LNCaP clone FGC (cell line): ENCODE data around the gene CDCP1.
A peak's percentile ranks its signal among the peaks of the same experiment; 100 is the strongest.

ENCODE experiments used
- DNase-seq: peaks from one replicate; pipeline ENCODE4 v3.0.0-alpha.2; 2011; ENCODE audit warnings: low read depth
- H3K4me3 ChIP-seq: 2 replicates; pipeline ENCODE4 v1.5.1; 2011; ENCODE audit warnings: mild to moderate bottlenecking, low read depth, low read length, control low read depth
- TF ChIP-seq, protein P1 (sequence below): IDR thresholded peaks from 2 replicates; pipeline ENCODE4 v1.5.1; 2012; ENCODE audit warnings: mild to moderate bottlenecking; ENCODE audit not compliant: control insufficient read depth, insufficient read depth; ENCODE audit errors: extremely low read depth

Gene CDCP1, protein sequence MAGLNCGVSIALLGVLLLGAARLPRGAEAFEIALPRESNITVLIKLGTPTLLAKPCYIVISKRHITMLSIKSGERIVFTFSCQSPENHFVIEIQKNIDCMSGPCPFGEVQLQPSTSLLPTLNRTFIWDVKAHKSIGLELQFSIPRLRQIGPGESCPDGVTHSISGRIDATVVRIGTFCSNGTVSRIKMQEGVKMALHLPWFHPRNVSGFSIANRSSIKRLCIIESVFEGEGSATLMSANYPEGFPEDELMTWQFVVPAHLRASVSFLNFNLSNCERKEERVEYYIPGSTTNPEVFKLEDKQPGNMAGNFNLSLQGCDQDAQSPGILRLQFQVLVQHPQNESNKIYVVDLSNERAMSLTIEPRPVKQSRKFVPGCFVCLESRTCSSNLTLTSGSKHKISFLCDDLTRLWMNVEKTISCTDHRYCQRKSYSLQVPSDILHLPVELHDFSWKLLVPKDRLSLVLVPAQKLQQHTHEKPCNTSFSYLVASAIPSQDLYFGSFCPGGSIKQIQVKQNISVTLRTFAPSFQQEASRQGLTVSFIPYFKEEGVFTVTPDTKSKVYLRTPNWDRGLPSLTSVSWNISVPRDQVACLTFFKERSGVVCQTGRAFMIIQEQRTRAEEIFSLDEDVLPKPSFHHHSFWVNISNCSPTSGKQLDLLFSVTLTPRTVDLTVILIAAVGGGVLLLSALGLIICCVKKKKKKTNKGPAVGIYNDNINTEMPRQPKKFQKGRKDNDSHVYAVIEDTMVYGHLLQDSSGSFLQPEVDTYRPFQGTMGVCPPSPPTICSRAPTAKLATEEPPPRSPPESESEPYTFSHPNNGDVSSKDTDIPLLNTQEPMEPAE

DNA sequence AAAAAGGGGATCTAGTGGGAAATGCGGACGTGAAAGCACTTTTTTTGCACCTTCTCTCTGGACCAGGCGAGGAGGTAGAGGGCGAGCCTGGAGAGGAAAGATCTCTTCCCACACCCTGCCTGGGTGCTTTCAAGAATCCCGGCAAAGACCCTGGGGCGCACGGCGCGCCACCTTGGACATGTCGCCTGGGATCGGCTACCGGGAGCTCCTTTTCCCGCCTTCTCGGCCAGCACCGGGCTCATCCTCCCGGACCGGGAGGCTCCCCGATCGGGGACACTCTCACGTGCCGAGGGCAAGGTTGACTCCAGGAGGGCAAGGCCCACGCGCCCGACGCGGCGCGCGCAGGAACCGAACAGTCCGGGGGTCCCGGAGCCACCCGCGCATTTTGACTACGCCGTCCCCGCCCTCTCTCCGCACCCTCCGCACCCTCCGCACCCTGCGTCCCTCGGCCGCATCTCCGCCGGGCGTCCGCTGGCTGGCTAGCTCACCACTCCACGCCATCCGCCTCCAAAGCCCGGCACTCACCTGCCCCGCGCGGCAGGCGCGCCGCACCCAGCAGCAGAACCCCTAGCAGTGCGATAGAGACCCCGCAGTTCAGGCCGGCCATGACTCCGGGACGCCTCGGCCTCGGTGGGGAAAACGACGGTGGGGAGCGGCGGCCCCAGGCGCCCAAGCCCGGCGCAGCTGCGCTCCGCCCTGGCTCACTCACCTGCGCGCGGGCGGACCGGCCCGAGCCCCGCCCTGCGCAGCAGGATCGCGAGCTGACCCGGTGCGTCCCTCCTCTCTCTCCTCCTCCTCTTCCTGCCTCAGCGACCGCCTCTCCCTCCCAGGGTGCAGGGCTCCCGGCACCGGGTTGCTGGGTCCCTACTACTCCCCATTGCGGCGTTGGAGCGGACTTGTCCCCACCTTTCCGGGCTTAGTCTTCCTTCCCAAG is at the start of gene CDCP1:
CDCP1 (minus strand) TSS at position 698 of the 934 bp plus-strand sequence; CDS start at position 607, 91 bp downstream.
- peak; percentile 25 for DNase-seq
- peak within 1 kb of the TSS; percentile 76 for H3K4me3 ChIP-seq
- TF ChIP-seq, protein P1, sequence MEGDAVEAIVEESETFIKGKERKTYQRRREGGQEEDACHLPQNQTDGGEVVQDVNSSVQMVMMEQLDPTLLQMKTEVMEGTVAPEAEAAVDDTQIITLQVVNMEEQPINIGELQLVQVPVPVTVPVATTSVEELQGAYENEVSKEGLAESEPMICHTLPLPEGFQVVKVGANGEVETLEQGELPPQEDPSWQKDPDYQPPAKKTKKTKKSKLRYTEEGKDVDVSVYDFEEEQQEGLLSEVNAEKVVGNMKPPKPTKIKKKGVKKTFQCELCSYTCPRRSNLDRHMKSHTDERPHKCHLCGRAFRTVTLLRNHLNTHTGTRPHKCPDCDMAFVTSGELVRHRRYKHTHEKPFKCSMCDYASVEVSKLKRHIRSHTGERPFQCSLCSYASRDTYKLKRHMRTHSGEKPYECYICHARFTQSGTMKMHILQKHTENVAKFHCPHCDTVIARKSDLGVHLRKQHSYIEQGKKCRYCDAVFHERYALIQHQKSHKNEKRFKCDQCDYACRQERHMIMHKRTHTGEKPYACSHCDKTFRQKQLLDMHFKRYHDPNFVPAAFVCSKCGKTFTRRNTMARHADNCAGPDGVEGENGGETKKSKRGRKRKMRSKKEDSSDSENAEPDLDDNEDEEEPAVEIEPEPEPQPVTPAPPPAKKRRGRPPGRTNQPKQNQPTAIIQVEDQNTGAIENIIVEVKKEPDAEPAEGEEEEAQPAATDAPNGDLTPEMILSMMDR = no peak

DNA sequence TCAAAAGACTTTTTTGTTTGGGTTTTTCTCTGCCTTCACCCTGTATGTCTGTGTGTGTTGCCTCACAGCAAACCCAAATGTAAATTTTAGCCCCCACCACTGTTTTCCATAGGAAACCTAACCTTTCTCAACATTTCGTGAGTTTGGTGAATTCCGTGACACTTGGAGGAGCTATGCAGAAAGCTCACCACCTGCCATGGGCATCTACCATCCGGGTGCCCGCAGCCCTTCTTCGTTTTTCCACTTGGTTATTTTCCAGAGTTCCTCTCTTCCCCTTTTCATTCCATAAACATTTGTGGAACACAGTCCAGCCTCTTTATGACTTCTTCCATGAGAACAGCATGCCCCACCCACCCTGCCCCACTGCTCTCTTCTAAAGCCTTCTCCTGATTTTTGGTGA is 48.6 kb upstream of the CDCP1 start:
- H3K4me3 ChIP-seq = no peak overlapping the region
- TF ChIP-seq, protein P1 = no peak
- no peak for DNase-seq

DNA sequence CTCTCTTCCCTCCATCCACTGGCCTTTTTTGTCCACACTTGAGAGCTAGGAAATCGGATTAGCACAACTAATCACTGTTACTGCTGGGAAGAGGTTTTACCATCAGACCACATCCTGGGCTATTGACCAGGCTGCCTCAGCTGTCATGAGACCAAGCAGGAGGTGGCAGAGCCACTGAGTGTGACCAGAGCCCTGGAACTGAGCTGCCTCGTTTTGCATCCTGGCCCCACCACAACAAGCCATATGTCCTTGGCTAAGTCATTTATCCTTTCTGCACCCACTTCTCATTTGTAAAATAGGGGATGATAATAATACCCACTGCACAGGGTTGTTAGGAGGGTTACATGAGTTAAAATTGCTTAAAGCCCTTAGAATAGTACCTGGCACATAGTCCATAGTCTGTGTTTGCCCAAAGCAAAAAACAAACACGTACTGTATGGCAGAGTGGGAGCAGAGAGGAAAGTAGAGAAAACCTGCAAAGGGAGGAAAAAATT is 45.8 kb upstream of the CDCP1 start:
- no peak for DNase-seq
- H3K4me3 ChIP-seq = no peak overlapping the region
- TF ChIP-seq, protein P1 = no peak

DNA sequence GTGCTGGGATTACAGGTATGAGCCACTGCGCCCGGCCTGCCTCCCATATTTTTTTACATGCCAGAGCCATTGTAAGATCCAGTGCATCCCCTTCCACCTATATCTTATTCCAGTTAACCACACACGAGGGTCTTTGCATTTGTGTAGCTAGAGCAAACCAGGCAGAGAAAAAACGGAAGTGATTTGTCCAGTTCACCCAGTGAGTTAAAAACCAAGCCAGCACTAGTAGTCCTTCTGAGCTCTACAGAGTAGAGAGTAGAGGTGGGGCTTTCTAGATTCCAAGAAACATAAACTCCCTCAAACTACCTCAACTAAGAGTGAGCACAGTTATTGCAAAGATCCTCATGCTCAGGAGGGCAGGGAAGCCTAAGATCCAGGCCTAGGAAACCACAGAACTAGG is 45.2 kb upstream of the CDCP1 start:
- H3K4me3 ChIP-seq = no peak overlapping the region
- TF ChIP-seq, protein P1 = no peak
- DNase-seq = no peak

DNA sequence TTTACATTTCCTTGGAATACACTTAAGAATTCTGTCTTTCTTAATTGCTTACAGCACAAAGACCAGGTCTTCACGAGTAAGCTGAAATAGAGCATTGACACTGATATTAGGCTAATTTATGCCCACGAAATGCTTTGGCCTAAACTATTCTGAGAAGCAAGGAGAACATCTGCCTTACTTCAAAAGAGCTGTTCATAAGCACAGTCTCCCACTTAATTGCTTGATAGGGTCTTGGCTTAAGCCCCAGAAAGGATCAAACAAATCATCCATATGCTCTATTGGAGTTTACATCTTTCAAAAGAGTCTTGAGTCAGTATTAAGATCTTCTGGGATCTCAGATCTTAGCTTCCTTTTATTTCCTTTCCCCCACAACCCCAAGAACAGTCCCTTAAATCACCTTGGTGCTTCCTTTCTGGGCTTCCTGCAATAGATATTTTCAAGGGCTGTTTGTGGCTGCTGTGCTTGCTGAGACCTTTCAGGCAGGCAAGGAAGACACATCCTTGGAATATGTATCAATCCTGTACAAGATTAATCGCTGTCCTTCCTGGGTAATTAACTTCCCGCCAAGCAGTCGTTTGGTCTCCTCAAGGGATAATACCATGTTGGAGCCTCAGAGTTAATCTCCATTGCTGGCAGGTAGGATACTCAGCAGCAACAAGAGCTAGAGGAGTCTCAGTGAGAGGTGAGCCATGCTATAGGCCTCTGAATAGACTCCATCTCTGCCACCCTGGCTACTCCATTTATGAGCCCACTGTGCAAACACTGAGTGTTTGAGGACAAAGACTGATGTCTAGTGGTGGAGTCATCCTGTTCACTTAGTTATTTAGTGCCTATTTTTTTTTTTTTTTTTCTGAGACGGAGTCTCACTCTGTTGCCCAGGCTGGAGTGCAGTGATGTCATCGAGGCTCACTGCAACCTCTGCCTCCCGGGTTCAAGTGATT is 42.8 kb upstream of the CDCP1 start:
- TF ChIP-seq, protein P1 = no peak
- H3K4me3 ChIP-seq = no peak overlapping the region
- no peak for DNase-seq

DNA sequence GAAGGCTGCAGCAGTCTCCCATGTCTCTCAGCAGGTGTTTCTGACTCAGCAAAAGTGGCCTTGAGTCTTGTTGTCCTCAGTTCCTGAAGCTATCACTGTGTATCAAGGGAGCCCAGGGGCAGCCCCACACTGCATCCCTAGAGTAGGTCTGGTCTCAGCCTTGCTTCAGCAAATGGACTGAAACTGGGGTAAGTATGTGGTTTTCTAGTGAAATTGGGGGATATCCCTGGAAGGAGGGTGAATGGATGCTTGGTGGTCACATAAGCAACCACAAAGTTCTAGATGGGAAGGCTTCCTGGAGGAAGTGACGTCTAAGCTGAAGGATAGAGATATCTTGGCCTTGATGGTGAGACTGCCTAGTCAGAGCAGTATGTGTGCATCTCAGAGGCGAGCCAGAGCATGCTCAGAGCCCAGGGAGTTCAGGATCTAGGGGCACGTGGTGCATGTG is 41.5 kb upstream of the CDCP1 start:
- no peak overlapping the region for H3K4me3 ChIP-seq
- TF ChIP-seq, protein P1 = no peak
- DNase-seq = no peak
